ENCODE results near the gene CLIC4.
"Not testable (repeated sequence)": the region's sequence is repeated elsewhere in the genome, so short reads cannot be mapped to it uniquely, and the experiment has no call there.

Gene CLIC4

DNA sequence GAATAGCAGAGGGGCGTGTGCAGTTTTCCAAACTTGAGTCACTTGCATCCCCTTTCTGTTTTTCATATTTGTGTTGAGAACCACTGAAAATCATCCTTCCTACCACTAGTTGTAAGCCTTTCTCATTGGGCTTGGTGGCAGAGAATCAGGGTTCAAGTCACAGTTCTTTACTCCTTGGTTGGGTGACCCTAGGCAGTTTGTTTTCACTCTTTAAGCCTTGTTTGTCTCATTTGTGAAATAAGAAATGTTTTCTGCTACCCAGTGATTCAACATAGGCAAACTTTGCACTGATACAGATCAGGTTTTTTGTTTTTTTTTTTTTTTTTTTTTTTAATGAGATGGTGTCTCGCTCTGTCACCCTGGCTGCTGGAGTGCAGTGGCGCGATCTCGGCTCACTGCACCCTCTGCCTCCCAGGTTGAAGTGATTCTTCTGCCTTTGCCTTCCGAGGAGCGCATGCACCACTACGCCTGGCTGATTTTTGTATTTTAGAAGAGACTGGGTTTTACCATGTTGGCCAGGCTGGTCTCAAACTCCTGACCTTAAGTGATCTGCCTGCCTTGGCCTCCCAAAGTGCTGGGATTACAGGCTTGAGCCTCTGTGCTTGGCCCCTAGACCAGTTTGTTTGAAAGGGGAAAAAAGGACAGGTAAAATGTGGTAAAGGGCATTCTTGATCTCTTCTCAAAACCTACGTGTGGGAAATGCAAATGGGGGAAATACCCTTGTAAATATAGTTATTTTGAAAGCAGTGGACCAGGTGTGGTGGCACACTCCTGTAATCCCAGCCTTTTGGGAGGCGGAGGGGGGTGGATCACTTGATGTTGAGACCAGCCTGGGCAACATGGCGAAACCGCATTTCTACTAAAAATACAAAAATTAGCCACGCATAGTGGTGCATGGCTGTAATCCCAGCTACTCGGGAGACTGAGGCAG lies 3.2 kb downstream of the CLIC4 start:
- DNase-seq = no peak

GRCh38 chr1:24749252-24749651 lies 4.0 kb downstream of the CLIC4 start:
- no peak for DNase-seq

DNA sequence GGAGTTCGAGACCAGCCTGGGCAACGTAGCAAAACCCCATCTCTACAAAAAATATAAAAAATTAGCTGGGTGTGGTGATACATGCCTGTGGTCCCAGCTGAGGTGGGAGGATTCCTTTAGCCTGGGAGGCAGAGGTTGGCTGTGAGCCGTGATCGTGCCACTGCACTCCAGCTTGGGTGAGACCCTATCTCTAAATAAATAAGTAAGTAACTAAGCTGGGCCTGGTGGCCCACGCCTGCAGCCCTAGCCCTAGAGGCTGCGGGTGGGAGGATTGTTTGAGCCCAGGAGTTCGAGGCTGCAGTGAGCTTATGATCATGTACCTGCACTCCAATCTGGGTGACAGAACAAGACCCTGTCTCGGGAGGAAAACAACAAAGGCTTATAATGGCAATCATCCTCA lies 4.6 kb downstream of the CLIC4 start:
- DNase-seq = no peak

DNA sequence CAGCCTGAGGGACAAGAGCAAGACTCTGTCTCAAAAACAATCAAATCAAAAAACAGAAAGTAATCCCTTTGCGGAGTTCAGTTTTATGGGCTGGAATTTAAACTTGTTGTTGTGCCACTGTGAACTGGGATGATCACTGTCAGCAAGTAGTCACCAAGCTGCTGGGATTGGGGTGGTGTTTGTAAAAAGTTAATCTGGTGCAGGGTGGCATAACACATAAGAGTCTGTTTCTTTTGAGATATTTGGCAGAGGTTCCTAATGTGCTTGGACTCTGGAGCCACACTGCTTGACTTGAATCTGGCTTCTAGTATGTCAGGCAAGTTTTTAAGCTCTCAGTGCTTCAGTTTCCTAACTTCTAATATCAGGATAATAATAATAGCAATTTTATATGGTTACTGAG lies 6.6 kb downstream of the CLIC4 start:
- DNase-seq = no peak

DNA sequence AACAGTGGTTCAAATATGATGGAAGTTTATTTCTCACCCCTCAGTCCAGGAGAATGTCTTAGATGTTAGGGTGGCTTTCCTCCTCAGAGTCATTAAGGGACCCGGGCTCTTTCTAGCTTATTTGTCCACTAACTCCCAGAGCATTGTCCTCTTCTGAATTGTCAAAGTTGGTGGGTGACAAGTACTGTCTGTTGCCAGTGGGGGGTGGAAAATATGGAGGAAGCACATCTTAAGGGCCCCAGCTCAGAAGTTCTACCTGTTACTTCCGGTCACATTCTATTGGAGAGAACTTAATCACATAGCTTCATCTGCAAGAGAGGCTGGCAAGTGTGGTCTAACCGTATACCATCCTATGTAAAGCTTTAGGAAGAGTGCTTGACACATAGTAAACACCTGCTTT lies 7.1 kb downstream of the CLIC4 start:
- DNase-seq = no peak

GRCh38 chr1:24754229-24754628 lies 9.0 kb downstream of the CLIC4 start:
- DNase-seq = no peak

DNA sequence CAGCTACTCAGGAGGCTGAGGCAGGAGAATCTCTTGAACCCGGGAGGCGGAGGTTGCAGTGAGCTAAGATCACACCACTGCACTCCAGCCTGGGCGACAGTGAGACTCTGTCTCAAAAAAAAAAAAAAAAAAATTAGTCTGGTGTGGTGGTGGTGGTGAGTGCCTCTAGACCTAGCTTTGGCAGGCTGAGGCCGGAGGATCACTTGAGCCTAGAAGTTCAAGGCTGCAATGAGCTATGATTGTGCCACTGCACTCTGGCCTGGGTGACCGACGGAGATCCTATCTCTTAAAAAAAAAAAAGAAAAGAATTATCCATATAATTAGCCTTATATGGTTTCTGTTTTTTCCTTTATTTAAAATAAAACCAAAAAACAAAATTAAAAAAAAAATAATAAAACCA lies 10.1 kb downstream of the CLIC4 start:
- not testable (repeated sequence) for DNase-seq

DNA sequence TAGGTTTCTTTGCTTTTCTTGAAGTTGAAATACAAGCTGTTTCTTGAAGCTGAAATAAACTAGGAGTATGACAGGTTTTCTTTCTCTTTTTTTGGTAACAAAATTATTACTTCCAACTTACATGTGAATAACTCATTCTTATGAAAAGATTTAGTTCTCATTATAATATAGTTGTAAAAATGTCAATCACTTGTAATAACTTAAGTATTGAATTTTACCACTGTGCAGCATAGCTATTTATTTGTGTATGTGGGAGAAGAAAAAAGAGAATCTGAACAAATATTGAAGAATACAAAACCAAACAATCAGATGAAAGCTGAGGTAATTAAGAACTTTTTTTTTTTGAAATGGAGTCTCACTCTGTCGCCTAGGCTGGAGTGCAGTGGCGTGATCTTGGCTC lies 11.1 kb downstream of the CLIC4 start:
- no peak for DNase-seq

- no peak for DNase-seq
These were observed 14.2 kb downstream of the CLIC4 start for GRCh38 chr1:24759492-24759891.

- DNase-seq = no peak
These were observed 16.3 kb downstream of the CLIC4 start for GRCh38 chr1:24761582-24761981.

GRCh38 chr1:24762133-24762676 lies 17.0 kb downstream of the CLIC4 start:
- peak; percentile 66 for DNase-seq

DNA sequence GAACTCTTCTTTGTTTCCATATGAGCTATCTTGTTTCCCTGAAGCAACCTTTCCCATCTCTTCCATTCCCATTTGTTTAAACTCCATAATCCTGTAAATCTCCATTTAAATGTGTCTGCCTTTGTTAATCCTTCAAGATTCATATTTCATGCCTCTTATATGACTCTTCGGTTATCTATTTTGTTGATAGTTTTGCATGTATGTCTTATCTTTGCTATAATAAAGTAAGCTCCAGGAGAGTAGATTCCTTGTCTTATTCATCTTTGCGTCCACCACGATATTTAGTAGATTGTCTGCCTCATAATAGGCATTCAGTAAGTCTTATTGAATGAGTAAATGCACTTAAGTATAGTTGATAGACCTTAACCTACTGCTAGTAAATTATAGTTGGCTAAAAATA lies 18.4 kb downstream of the CLIC4 start:
- DNase-seq = no peak

DNA sequence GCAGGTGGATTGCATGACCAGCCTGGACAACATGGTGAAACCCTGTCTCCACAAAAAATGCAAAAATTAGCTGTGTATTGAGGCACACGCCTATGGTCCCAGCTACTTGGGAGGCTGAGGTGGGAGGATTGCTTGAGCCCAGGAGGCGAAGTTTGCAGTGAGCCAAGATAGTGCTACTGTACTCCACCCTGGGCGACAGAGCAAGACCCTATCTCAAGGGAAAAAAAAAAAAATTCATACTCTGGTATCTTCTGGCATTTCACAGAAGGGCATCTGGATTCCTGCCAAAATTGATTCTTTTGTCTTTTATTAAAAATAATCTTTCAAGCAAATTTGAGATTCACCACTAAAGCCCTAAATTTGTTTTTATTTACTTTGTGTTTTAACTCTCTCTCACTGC lies 19.2 kb downstream of the CLIC4 start:
- no peak for DNase-seq

DNA sequence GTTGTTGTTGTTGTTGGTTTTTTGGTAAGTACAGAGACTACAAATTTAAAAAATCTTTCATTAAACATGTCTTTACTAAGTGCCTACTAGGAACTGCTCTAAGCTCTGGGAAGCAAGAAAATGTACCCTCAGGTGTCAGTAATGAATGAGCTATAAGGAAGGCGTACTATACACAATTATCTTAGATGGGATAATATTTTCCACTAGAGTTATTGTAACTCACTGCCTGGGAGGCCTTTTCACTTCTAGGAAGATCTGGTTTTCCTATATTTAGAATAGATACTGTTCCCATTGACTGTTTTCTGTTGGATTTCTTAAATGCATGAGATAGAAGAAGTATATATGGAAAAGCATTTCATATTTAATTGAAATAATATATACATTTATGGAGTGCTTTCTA lies 19.6 kb downstream of the CLIC4 start:
- DNase-seq = no peak

DNA sequence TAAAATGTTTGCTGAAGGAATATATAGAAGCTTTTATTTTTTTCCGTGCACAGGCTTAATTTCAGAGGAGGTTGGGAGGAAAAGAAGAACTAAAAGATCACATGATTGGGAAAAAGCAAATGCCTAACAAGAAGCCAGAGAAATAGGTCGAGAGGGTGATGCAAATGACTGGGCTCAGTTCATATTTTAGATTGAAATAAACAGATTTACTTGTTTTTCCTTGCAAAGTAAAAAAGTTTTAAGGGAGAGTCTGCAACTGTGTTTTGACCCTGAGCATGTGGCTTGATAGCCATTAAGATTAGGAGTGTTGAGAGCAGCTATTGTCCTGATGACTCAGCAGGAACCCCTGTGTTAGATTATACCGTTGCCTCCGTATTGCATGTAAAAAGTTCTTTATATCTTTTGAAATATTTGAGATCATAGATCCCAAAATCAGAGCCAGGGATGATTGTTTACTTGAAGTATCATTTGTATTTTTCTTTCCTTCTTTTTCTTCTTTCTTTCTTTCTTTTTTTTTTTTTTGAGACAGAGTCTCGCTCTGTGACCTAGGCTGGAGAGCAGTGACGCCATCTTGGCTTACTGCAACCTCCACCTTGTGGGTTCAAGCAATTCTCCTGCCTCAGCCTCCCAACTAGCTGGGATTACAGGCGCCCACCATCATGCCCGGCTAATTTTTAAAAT lies 20.2 kb downstream of the CLIC4 start:
- peak; percentile 55 for DNase-seq

- no peak for DNase-seq
These were observed 22.1 kb downstream of the CLIC4 start for GRCh38 chr1:24767351-24767750.

DNA sequence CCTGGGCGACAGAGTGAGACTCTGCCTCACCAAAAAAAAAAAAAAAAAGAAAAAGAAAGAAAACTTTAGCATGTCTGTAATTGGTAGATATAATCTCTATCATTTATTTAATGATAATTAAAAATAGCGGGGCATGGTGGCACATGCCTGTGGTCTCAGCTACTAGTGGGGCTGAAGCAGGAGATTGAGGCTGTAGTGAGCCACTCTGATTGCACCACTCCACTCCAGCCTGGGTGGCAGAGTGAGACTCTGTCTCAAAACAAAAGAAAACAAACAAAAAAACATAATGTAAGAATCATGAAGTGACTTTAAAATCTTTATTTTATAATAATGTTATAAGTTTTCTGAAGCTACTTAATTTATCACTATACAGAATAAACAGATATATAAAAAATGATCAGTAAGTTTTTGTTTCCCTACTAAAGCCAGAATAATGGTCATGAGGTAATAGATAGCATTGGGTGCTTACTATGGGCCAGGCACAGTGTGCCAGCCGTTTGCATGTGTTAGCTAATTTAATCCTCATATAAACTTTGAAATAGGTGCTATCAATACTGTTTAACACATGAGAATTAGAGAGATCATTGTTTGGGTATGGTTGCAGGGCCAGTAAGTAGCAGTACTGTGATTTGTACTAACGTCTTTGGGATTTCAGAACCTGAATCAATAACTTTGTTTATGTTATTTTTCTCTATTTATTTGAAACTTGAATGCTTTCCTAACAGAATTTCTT lies 23.8 kb downstream of the CLIC4 start:
- no peak for DNase-seq

DNA sequence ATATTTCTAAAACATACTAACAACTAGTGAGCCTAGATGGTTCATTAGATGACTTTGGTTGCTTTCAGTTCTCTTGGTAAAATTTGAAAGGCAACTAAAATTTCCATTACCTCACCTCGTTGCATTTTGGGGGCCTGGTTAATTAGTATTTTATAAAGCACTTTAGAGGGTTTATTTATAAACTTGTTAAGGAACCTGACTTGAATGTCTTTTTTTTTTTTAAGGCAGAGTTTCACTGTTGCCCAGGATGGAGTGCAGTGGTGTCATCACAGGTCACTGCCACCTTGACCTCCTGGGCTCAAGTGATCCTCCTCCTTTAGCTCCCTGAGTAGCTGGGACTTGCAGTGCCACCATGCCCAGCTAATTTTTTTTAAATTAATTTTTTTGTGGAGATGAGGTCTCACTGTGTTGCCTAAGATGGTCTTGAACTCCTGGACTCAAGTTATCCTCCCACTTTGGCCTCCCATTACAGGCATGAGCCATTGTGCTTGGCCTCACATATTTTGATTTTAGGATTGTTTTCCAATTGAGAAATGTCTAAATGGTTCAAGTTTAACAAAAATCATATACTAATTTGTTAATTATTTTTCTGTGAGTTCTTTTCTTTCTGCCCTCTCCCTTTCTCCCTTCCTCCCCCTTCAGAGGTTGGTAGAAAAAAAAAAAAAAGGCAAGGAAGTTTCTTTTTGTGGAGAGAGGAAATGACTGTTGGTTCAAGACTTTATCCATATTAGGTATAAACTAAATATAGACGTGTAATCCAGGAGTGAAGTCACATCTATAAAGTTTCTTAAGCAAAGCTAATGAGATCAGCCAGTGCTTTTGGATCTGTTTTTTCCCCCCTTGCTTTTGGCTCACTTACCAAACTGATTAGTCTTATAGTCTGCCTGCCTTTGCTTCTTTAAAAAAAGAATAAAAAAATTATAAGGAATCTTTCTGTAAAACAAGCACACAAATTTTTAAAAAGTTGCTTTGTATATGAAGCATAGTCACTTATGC lies 24.7 kb downstream of the CLIC4 start:
- DNase-seq = peak; percentile 56

GRCh38 chr1:24770881-24771280 lies 25.6 kb downstream of the CLIC4 start:
- DNase-seq = no peak

GRCh38 chr1:24771574-24771973 lies 26.3 kb downstream of the CLIC4 start:
- no peak for DNase-seq

DNA sequence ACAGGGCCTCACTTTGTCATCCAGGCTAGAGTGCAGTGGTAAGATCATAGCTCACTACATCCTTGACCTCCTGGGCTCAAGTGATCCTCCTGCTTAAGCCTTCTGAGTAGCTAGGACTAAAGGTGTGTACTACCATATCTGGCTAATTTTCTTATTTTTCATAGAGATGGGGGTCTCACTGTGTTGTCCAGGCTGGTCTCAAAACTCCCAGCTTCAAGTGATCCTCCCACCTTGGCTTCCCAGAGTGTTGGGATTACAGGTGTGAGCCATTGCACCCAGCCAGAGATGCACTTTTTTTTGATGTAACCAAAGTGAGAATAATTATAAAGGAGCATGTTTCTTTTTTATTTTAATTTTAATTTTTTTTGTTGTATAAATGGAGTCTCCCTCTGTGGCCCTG lies 28.4 kb downstream of the CLIC4 start:
- no peak for DNase-seq

GRCh38 chr1:24775348-24775747 lies 30.1 kb downstream of the CLIC4 start:
- DNase-seq = no peak
